ENCODE data around the gene CCDC137.
A peak's percentile ranks its signal among the peaks of the same experiment; 100 is the strongest.

Gene CCDC137

GRCh38 chr17:81696218-81696941 is 29.8 kb downstream of the CCDC137 start:
- no peak overlapping the region for H3K27ac ChIP-seq (ENCODE audit: low read length)

GRCh38 chr17:81697261-81698044 is 30.9 kb downstream of the CCDC137 start:
- no peak overlapping the region for H3K4me3 ChIP-seq (ENCODE audit: low read length)
- H3K27me3 ChIP-seq (ENCODE audit: insufficient read depth, low read length): no peaks in the 10 kb centered on the region
- no peak overlapping the region for H3K27ac ChIP-seq (ENCODE audit: low read length)
- peaks cover 74% of the 10 kb centered on the region for H3K36me3 ChIP-seq (ENCODE audit: insufficient read depth, low read depth, low read length)
- H3K9ac ChIP-seq (ENCODE audit: low read depth, low read length): no peak overlapping the region
- no peaks in the 10 kb centered on the region for H3K9me3 ChIP-seq (ENCODE audit: insufficient read depth, low read depth, low read length)
- no peaks in the 10 kb centered on the region; the same call in 1 of the 2 replicates for H3K4me1 ChIP-seq (ENCODE audit: insufficient read depth, low read length)

More at GRCh38 chr17:81696218-81696941, 29.8 kb downstream of the CCDC137 start:
- no peak overlapping the region for H3K9ac ChIP-seq (ENCODE audit: low read depth, low read length)
- H3K4me3 ChIP-seq (ENCODE audit: low read length): no peak overlapping the region
- H3K4me1 ChIP-seq (ENCODE audit: insufficient read depth, low read length): no peaks in the 10 kb centered on the region; the same call in 1 of the 2 replicates
- no peaks in the 10 kb centered on the region for H3K27me3 ChIP-seq (ENCODE audit: insufficient read depth, low read length)
- no peaks in the 10 kb centered on the region for H3K9me3 ChIP-seq (ENCODE audit: insufficient read depth, low read depth, low read length)
- H3K36me3 ChIP-seq (ENCODE audit: insufficient read depth, low read depth, low read length): peaks cover 79% of the 10 kb centered on the region

DNA sequence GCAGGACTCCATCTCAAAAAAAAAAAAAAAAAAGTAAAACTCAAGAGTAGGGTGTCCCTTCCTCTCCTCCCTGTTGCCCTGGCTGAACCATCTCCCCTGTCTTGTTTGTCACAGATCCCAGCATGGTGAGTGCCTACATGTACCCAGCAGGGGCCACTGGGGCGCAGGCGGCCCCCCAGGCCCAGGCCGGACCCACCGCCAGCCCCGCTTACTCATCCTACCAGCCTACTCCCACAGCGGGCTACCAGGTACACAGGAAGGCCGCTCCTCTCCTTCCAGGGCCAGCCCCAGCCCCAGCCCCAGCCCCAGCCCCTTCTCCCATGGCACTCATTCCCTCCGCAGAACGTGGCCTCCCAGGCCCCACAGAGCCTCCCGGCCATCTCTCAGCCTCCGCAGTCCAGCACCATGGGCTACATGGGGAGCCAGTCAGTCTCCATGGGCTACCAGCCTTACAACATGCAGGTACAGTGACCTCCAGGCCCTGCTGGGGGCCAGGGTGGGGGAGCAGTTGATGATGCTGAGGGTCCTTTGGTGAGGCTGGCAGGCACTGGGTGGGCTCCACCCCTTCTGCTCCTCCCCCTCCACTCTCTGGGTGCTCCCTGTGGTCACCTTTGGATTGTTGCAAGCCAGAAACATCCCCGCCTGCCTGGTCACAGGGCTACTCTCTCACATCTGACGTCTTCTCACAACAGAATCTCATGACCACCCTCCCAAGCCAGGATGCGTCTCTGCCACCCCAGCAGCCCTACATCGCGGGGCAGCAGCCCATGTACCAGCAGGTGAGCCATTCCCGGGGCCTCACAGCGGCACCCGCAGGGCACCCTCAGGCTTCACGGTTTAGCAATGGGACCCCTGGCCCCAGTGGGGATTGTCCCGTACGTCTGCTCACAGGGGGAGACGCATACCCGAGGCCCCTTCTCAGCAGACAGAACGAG is 34.1 kb downstream of the CCDC137 start:
- Histone ChIP-seq H3K9ac (ENCODE audit: low read depth, low read length) (no peak overlapping the region), H3K27ac (ENCODE audit: low read length) (no peak overlapping the region), H3K4me3 (ENCODE audit: low read length) (no peak overlapping the region), H3K36me3 (ENCODE audit: insufficient read depth, low read depth, low read length) (peaks cover 61% of the 10 kb centered on the region), H3K9me3 (ENCODE audit: insufficient read depth, low read depth, low read length) (no peaks in the 10 kb centered on the region), H3K27me3 (ENCODE audit: insufficient read depth, low read length) (no peaks in the 10 kb centered on the region), H3K4me1 (ENCODE audit: insufficient read depth, low read length) (no peaks in the 10 kb centered on the region; the same call in 1 of the 2 replicates)

DNA sequence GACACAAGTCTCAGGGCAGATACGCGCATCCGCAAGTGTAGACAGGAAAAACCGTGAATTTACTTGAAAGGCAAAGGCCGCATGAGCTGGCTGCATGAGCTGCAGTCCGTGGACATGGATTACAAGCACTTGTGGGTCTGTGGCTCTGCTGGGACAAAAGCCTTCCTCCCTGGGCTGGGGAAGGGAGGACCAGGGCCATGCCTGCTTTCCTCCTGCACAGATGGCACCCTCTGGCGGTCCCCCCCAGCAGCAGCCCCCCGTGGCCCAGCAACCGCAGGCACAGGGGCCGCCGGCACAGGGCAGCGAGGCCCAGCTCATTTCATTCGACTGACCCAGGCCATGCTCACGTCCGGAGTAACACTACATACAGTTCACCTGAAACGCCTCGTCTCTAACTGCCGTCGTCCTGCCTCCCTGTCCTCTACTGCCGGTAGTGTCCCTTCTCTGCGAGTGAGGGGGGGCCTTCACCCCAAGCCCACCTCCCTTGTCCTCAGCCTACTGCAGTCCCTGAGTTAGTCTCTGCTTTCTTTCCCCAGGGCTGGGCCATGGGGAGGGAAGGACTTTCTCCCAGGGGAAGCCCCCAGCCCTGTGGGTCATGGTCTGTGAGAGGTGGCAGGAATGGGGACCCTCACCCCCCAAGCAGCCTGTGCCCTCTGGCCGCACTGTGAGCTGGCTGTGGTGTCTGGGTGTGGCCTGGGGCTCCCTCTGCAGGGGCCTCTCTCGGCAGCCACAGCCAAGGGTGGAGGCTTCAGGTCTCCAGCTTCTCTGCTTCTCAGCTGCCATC is 34.9 kb downstream of the CCDC137 start:
- peak overlapping the region; percentile 97; the same call in 1 of the 2 replicates for H3K4me3 ChIP-seq (ENCODE audit: low read length)

DNA sequence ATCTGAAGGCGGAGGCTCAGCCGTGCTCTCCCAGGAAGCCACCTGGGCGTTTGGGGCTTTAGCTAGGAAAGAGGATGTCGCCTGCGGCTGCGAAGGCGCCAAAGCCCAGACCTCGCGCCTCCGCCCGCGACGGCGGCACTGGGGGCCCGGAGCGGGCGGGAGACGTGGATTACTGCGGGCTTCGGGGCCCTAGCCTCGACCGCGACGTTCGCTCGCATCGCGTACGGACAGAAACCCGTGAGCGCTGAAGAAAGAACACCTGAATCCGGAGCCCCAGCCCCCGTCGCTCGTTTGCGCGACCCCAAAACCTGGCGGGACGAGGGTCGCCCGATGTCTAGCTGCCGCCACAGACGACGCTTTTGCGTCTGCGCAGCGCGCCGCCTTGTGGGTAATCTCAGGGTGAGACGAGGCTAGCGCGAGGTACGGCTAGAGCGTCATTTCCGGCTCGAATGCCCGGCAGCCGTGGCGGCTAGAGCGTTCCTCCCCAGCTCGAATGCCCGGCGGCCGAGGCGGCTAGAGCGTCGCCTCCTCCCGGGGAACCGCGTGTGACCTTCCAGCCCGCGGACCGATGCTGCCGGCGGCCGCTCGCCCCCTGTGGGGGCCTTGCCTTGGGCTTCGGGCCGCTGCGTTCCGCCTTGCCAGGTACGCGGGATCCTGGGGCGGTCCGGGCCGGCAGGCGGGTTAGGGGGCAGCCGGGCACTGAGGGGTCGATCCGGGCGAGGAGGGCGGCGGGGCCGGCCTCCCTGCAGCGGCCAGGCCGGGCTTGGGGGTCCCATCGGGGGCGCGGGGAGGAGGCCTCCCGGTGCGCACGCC is 36.6 kb downstream of the CCDC137 start, which contains the start of gene MRPL12:
Gene MRPL12, plus strand, starts transcription at position 434 of the 813 bp plus-strand sequence. Its CDS starts 135 bp downstream, at position 569.
- Histone ChIP-seq H3K4me1 (ENCODE audit: insufficient read depth, low read length) (no peaks in the 10 kb centered on the region; the same call in 1 of the 2 replicates), H3K36me3 (ENCODE audit: insufficient read depth, low read depth, low read length) (peaks cover 61% of the 10 kb centered on the region), H3K27ac (ENCODE audit: low read length) (peak within 1 kb of the TSS; percentile 81)

More for the DNA sequence above, 34.9 kb downstream of the CCDC137 start:
- H3K9ac ChIP-seq (ENCODE audit: low read depth, low read length): peak overlapping the region; percentile 96; the same call in 1 of the 2 replicates
- peaks cover 62% of the 10 kb centered on the region for H3K36me3 ChIP-seq (ENCODE audit: insufficient read depth, low read depth, low read length)
- H3K9me3 ChIP-seq (ENCODE audit: insufficient read depth, low read depth, low read length): no peaks in the 10 kb centered on the region
- H3K27me3 ChIP-seq (ENCODE audit: insufficient read depth, low read length): no peaks in the 10 kb centered on the region
- H3K4me1 ChIP-seq (ENCODE audit: insufficient read depth, low read length): no peaks in the 10 kb centered on the region; the same call in 1 of the 2 replicates
- no peak overlapping the region for H3K27ac ChIP-seq (ENCODE audit: low read length)

GRCh38 chr17:81703747-81704654 is 37.5 kb downstream of the CCDC137 start:
- Histone ChIP-seq H3K27me3 (ENCODE audit: insufficient read depth, low read length) (no peaks in the 10 kb centered on the region), H3K4me1 (ENCODE audit: insufficient read depth, low read length) (no peaks in the 10 kb centered on the region; the same call in 1 of the 2 replicates), H3K9ac (ENCODE audit: low read depth, low read length) (peak overlapping the region; percentile 96), H3K9me3 (ENCODE audit: insufficient read depth, low read depth, low read length) (no peaks in the 10 kb centered on the region), H3K4me3 (ENCODE audit: low read length) (peak overlapping the region; percentile 97), H3K27ac (ENCODE audit: low read length) (peak overlapping the region; percentile 81), H3K36me3 (ENCODE audit: insufficient read depth, low read depth, low read length) (peaks cover 53% of the 10 kb centered on the region)

More for the DNA sequence above, 36.6 kb downstream of the CCDC137 start, which contains the start of gene MRPL12:
- Histone ChIP-seq H3K27me3 (ENCODE audit: insufficient read depth, low read length) (no peaks in the 10 kb centered on the region), H3K9me3 (ENCODE audit: insufficient read depth, low read depth, low read length) (no peaks in the 10 kb centered on the region), H3K4me3 (ENCODE audit: low read length) (peak within 1 kb of the TSS; percentile 97), H3K9ac (ENCODE audit: low read depth, low read length) (peak within 1 kb of the TSS; percentile 96)

DNA sequence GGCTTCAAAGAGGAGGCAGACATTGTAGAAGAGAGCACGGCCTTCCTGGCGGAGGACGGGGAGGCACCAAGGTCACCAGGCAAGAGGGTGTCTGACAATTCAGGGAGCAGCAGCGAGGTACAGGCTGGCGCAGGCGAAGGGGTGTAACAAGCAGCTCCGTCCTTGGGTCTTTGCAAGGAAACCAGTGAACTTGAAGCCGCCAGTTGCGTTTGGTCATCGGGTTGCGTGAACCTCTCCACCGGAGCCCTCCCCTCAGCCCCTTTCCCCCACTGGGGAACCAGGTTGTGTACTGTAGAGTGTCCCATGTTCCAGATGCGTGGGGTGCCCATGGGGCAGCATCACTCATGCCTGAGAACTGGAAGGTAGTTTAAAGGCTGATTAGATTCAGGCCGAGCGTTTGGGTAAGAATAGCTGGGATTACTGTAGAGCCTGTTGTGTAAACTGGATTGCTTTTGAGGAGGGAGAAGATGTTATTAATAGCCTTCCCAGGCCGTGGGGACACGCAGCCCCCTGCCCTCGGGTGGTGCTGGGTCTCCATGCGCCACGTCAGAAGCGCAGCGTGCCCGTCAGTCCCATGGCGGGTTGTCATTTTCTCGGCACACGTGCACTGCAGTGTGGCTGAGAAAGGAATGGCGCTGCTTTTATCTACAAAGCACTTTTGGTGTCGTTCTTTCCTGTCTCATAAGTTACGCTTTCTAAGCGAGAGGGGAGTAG is 39.1 kb downstream of the CCDC137 start:
- Histone ChIP-seq H3K4me3 (ENCODE audit: low read length) (no peak overlapping the region), H3K27me3 (ENCODE audit: insufficient read depth, low read length) (peaks cover 5% of the 10 kb centered on the region; the same call in 1 of the 2 replicates), H3K9ac (ENCODE audit: low read depth, low read length) (no peak overlapping the region), H3K4me1 (ENCODE audit: insufficient read depth, low read length) (peaks cover 4% of the 10 kb centered on the region), H3K9me3 (ENCODE audit: insufficient read depth, low read depth, low read length) (no peaks in the 10 kb centered on the region), H3K36me3 (ENCODE audit: insufficient read depth, low read depth, low read length) (peaks cover 48% of the 10 kb centered on the region), H3K27ac (ENCODE audit: low read length) (no peak overlapping the region)

- H3K9ac ChIP-seq (ENCODE audit: low read depth, low read length): no peak overlapping the region
- peaks cover 11% of the 10 kb centered on the region; the same call in 1 of the 2 replicates for H3K27me3 ChIP-seq (ENCODE audit: insufficient read depth, low read length)
- no peak overlapping the region for H3K4me3 ChIP-seq (ENCODE audit: low read length)
- H3K27ac ChIP-seq (ENCODE audit: low read length): no peak overlapping the region
- no peaks in the 10 kb centered on the region for H3K9me3 ChIP-seq (ENCODE audit: insufficient read depth, low read depth, low read length)
- H3K36me3 ChIP-seq (ENCODE audit: insufficient read depth, low read depth, low read length): peaks cover 42% of the 10 kb centered on the region
- peaks cover 10% of the 10 kb centered on the region for H3K4me1 ChIP-seq (ENCODE audit: insufficient read depth, low read length)
These were observed 39.7 kb downstream of the CCDC137 start for GRCh38 chr17:81706232-81706611.

Data from iPS-20b (cell line).